Measurements from ENCODE around the gene SPP2. TPM values are rescaled to one million over a fixed set of nuclear protein-coding genes. Genes with fewer than 3 reads are reported as not detected.

SPP2 gene
- total RNA-seq: not detected in 2 replicates

- DNase-seq (ENCODE audit: low read depth in 2 of 2): no peak
Observed at GRCh38 chr2:234050455-234051135, at the start of gene SPP2. Gene SPP2 (plus strand): TSS chr2:234050702. CDS start chr2:234050787, 85 bp downstream.

- no peak for DNase-seq (ENCODE audit: low read depth in 2 of 2)
Observed at GRCh38 chr2:234001380-234002160, 48.9 kb upstream of the SPP2 start.

GRCh38 chr2:234002281-234002680, 48.2 kb upstream of the SPP2 start:
- DNase-seq (ENCODE audit: low read depth in 2 of 2): no peak

- peak in 1 of 2 donors; percentile 35 for DNase-seq (ENCODE audit: low read depth in 2 of 2)
Observed at GRCh38 chr2:234003972-234004617, 46.4 kb upstream of the SPP2 start.

GRCh38 chr2:234005126-234005525, 45.4 kb upstream of the SPP2 start:
- DNase-seq (ENCODE audit: low read depth in 2 of 2): no peak

GRCh38 chr2:234006501-234006900, 44.0 kb upstream of the SPP2 start:
- DNase-seq (ENCODE audit: low read depth in 2 of 2): no peak

- DNase-seq (ENCODE audit: low read depth in 2 of 2): no peak
Observed at GRCh38 chr2:234014427-234014826, 36.1 kb upstream of the SPP2 start.

- DNase-seq (ENCODE audit: low read depth in 2 of 2): no peak
Observed at GRCh38 chr2:234015861-234016260, 34.6 kb upstream of the SPP2 start.

GRCh38 chr2:234019896-234020295, 30.6 kb upstream of the SPP2 start:
- DNase-seq (ENCODE audit: low read depth in 2 of 2): no peak

- no peak for DNase-seq (ENCODE audit: low read depth in 2 of 2)
Observed at GRCh38 chr2:234020332-234020731, 30.2 kb upstream of the SPP2 start.

GRCh38 chr2:234022424-234022823, 28.1 kb upstream of the SPP2 start:
- no peak for DNase-seq (ENCODE audit: low read depth in 2 of 2)

- no peak for DNase-seq (ENCODE audit: low read depth in 2 of 2)
Observed at GRCh38 chr2:234024304-234024703, 26.2 kb upstream of the SPP2 start.

GRCh38 chr2:234025466-234025865, 25.0 kb upstream of the SPP2 start:
- no peak for DNase-seq (ENCODE audit: low read depth in 2 of 2)

- no peak for DNase-seq (ENCODE audit: low read depth in 2 of 2)
Observed at GRCh38 chr2:234025891-234026401, 24.6 kb upstream of the SPP2 start.

- no peak for DNase-seq (ENCODE audit: low read depth in 2 of 2)
Observed at GRCh38 chr2:234026693-234027254, 23.7 kb upstream of the SPP2 start.

GRCh38 chr2:234027641-234028040, 22.9 kb upstream of the SPP2 start:
- no peak for DNase-seq (ENCODE audit: low read depth in 2 of 2)

GRCh38 chr2:234029150-234029733, 21.3 kb upstream of the SPP2 start:
- DNase-seq (ENCODE audit: low read depth in 2 of 2): no peak

- no peak for DNase-seq (ENCODE audit: low read depth in 2 of 2)
Observed at GRCh38 chr2:234031207-234031606, 19.3 kb upstream of the SPP2 start.

GRCh38 chr2:234032279-234032856, 18.1 kb upstream of the SPP2 start:
- peak in 1 of 2 donors; percentile 73 for DNase-seq (ENCODE audit: low read depth in 2 of 2)

GRCh38 chr2:234033174-234033573, 17.3 kb upstream of the SPP2 start:
- DNase-seq (ENCODE audit: low read depth in 2 of 2): peak in 1 of 2 donors; percentile 12

- no peak for DNase-seq (ENCODE audit: low read depth in 2 of 2)
Observed at GRCh38 chr2:234033885-234034284, 16.6 kb upstream of the SPP2 start.
